RWPE2 (cell line): Measurements from ENCODE around the gene PDE4B.

Experiments used
- ATAC-seq: fragments of 200-7000 bp; cut with Tn5 transposase; 3 replicates; pipeline ENCODE4 v1.9.1; 2021; ENCODE audit warnings: low read depth
- DNase-seq: peaks from one replicate; pipeline ENCODE4 v3.0.0-alpha.2; 2020; ENCODE audit warnings: low spot score
- H3K27ac ChIP-seq: fragments of 450-650 bp; 2 replicates; pipeline ENCODE4 v1.5.1; 2017; ENCODE audit warnings: mild to moderate bottlenecking; ENCODE audit not compliant: poor library complexity, severe bottlenecking
- H3K27me3 ChIP-seq: fragments of 250-450 bp; sonication (Bioruptor Pico); 2 replicates; pipeline ENCODE4 v1.5.1; 2021; ENCODE audit warnings: mild to moderate bottlenecking, moderate library complexity; ENCODE audit not compliant: insufficient read depth, poor library complexity, severe bottlenecking
- H3K36me3 ChIP-seq: fragments of 250-450 bp; sonication (Bioruptor Pico); 2 replicates; pipeline ENCODE4 v1.5.1; 2020; ENCODE audit warnings: low read depth, mild to moderate bottlenecking, moderate library complexity
- H3K4me1 ChIP-seq: fragments of 250-450 bp; sonication (Bioruptor Pico); 2 replicates; pipeline ENCODE4 v1.5.1; 2021; ENCODE audit warnings: mild to moderate bottlenecking, moderate library complexity; ENCODE audit not compliant: insufficient read depth, poor library complexity, severe bottlenecking
- H3K4me3 ChIP-seq: fragments of 250-450 bp; sonication (Bioruptor Pico); 2 replicates; pipeline ENCODE4 v1.5.1; 2021; ENCODE audit warnings: mild to moderate bottlenecking, moderate library complexity; ENCODE audit not compliant: severe bottlenecking
- H3K9me3 ChIP-seq: fragments of 250-450 bp; sonication (Bioruptor Pico); 2 replicates; pipeline ENCODE4 v1.5.1; 2021; ENCODE audit warnings: mild to moderate bottlenecking, moderate library complexity; ENCODE audit not compliant: severe bottlenecking
- CTCF ChIP-seq: fragments of 450-650 bp; IDR thresholded peaks from one replicate; pipeline ENCODE4 v1.5.1; 2017; ENCODE audit warnings: mild to moderate bottlenecking, moderate library complexity; ENCODE audit not compliant: poor library complexity, severe bottlenecking

The PDE4B gene

GRCh38 chr1:65804584-65804983, 11.9 kb downstream of the PDE4B start:
- Histone ChIP-seq H3K4me3 (no peak overlapping the region), H3K36me3 (no peaks in the 10 kb centered on the region), H3K9me3 (no peaks in the 10 kb centered on the region), H3K27ac (no peak overlapping the region), H3K4me1 (no peaks in the 10 kb centered on the region), H3K27me3 (peaks cover 8% of the 10 kb centered on the region)
- DNase-seq (no peak), ATAC-seq (no peak)
- TF ChIP-seq CTCF = no peak

DNA sequence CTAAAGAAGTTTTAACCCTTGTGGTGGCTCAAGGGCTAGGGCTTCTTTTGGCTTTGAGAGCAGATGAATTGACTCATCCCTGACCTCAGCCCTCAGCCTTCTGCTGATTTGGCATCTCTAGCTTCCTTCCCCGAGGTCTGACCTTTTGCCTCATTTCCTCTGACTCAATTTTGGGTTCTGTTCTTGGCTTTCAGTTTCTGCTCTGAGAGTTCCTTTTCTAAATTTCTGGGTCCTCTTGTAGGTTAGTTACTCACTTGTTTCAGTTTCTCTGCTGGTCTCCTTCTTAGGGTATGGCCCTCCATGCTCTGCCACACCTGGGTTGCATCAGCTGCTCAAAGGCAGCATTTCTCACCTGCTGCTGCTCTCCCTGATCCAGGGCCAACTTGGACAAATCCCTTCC, 19.4 kb downstream of the PDE4B start:
- Histone ChIP-seq H3K9me3 (no peaks in the 10 kb centered on the region), H3K27me3 (no peaks in the 10 kb centered on the region), H3K36me3 (no peaks in the 10 kb centered on the region), H3K4me1 (peaks cover 7% of the 10 kb centered on the region), H3K27ac (no peak overlapping the region), H3K4me3 (no peak overlapping the region)
- peak; percentile 87 for ATAC-seq
- no peak for TF ChIP-seq CTCF
- DNase-seq = no peak

DNA sequence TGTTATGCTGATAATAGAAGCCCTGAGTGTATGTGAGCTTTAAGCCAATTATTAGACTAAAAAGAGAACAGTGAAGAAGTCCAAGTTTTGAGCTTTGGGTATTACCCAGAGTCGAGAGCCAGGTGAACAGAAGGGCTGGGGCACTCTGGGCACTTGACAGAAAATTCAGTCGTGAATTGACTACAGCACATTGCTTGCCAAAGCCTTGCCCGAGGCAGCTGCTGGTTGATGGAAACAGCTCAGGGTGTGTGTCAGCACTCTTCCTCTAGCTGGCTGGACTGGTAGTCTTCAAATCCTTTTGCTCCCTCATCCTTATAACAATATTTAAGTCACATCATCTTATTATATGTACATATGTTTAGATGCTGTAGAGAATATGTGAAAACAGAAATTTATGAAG, 21.3 kb downstream of the PDE4B start:
- no peak overlapping the region for H3K4me3 ChIP-seq
- no peaks in the 10 kb centered on the region for H3K27me3 ChIP-seq
- peaks cover 7% of the 10 kb centered on the region for H3K4me1 ChIP-seq
- TF ChIP-seq CTCF = no peak
- H3K9me3 ChIP-seq = no peaks in the 10 kb centered on the region
- DNase-seq = no peak
- H3K27ac ChIP-seq = no peak overlapping the region
- ATAC-seq = no peak
- H3K36me3 ChIP-seq = no peaks in the 10 kb centered on the region

DNA sequence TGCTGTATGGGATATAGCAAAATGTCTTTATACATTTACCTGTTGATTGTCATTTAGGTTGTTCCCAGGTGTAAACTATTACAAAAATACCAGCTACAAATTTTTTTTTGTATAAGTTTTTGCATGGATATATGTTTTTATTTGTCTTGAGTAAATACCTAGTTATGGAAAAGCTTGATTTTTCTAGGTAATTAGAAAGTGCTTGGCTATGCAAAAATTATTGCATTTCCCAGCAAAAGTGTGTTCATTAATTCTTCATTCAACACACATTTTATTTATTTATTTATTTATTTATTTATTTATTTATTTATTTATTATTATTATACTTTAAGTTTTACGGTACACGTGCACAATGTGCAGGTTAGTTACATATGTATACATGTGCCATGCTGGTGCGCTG, 22.1 kb downstream of the PDE4B start:
- Histone ChIP-seq H3K36me3 (no peaks in the 10 kb centered on the region), H3K4me1 (peaks cover 7% of the 10 kb centered on the region), H3K9me3 (no peaks in the 10 kb centered on the region), H3K4me3 (no peak overlapping the region), H3K27me3 (no peaks in the 10 kb centered on the region), H3K27ac (no peak overlapping the region)
- DNase-seq = no peak
- TF ChIP-seq CTCF = no peak
- no peak for ATAC-seq

GRCh38 chr1:65817891-65818290, 25.2 kb downstream of the PDE4B start:
- Histone ChIP-seq H3K4me3 (no peak overlapping the region), H3K36me3 (no peaks in the 10 kb centered on the region), H3K4me1 (no peaks in the 10 kb centered on the region), H3K27ac (no peak overlapping the region), H3K27me3 (no peaks in the 10 kb centered on the region), H3K9me3 (no peaks in the 10 kb centered on the region)
- no peak for DNase-seq
- ATAC-seq = no peak
- TF ChIP-seq CTCF = no peak
